HG03571 (cell line): ENCODE data around the gene RABL6.
A peak's percentile ranks its signal among the peaks of the same experiment; 100 is the strongest.
"Not testable (repeated sequence)": the region's sequence is repeated elsewhere in the genome, so short reads cannot be mapped to it uniquely, and the experiment has no call there.

ENCODE experiments used
- ATAC-seq: cut with Tn5 transposase; IDR thresholded peaks from one replicate; pipeline ENCODE4 v1.9.1; 2021; ENCODE audit not compliant: unreplicated experiment

RABL6 gene, protein sequence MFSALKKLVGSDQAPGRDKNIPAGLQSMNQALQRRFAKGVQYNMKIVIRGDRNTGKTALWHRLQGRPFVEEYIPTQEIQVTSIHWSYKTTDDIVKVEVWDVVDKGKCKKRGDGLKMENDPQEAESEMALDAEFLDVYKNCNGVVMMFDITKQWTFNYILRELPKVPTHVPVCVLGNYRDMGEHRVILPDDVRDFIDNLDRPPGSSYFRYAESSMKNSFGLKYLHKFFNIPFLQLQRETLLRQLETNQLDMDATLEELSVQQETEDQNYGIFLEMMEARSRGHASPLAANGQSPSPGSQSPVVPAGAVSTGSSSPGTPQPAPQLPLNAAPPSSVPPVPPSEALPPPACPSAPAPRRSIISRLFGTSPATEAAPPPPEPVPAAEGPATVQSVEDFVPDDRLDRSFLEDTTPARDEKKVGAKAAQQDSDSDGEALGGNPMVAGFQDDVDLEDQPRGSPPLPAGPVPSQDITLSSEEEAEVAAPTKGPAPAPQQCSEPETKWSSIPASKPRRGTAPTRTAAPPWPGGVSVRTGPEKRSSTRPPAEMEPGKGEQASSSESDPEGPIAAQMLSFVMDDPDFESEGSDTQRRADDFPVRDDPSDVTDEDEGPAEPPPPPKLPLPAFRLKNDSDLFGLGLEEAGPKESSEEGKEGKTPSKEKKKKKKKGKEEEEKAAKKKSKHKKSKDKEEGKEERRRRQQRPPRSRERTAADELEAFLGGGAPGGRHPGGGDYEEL

GRCh38 chr9:136807281-136808074 is at the start of gene RABL6:
TSS of gene RABL6 (plus strand) at chr9:136807948. CDS start at chr9:136808197, 249 bp downstream.
- ATAC-seq: peak; percentile 61

GRCh38 chr9:136759001-136759400 is 48.7 kb upstream of the RABL6 start:
- no peak for ATAC-seq

DNA sequence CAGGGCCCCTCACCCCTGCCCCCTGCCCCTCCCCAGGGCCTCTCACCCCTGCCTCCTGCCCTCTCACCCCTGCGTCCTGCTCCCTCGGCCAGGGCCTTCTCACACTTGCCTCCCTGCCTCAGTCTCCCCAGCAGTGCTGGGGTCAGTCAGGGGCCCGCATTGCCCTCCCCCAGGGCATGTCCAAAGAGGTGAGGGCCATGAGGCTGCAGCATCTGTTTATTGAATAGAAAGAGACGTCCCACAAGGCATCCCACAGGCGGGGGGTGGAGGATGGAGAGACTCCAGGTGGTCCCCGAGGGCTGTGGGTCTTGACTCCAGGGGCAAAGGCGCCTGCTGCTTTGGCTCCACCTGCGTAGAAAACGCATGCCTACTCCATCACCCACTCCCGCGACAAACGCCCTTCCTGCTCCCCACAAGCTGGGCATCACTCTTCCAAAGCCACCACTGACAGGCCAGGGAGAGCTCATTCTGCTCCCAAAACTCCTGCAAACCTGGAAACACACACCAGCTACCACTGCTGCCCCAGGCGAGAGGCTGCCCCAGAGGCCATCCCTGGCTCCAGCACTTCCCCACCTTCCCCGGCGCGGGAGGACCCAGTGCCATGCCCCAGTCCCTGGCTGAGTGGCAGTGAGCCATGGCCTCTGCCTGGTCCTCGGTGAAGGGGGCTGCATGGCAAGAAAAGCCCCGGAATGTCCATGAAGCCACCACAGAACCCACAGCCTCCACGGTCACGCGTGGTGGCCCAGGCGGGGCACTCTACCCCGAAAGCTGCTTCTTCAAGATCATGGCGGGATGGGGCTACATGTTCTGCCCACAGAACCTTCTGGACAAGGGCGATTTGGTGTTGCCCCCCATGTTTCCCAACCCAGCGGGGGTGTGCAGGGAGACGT is 48.1 kb upstream of the RABL6 start:
- ATAC-seq: no peak

DNA sequence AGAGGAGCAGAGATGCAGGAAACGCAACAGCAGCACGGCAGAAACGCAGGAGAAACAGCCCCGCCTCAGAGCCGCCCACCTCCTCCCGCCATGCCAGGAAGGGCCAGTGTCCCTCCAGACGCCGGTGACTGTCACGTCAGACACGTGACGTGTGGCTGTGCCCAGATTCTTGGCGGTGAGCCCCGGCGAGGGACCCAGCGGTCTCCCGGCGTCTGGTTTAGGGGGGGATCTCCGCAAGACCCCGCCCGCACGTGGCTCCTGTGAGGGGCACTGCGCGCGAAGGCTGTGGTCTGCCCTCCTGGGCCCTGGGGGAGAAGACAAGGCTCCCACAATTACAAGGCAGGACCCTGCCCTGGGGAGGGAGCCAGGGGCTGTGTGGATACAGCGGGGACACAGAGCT is 47.3 kb upstream of the RABL6 start:
- ATAC-seq: no peak

DNA sequence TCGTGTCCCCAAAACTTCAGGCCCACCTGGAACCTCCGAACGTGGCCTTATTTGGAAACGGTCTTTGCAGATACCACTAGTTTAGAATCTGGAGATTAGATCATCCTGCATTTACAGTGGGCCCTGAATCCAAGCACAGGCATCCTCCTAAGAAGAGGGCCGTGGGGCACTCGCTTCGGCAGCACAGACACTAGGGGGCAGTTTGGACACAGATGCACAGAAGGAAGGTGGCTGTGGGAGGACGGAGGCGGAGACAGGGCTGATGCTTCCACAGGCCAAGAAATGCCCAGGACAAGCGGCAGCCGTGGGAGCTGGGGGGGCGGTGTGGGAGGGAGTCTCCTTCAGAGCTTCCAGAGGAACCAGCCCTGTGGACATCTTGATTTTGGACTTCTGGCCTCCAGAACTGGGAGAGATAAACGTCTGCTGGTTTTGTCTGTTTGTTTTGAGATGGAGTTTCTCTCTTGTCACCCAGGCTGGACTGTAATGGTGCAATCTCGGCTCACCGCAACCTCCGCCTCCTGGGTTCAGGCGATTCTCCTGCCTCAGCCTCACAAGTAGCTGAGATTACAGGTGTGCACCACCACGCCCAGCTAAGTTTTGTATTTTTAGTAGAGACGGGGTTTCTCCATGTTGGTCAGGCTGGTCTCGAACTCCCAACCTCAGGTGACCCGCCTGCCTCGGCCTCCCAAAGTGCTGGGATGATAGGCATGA is 46.8 kb upstream of the RABL6 start:
- not testable (repeated sequence) for ATAC-seq

DNA sequence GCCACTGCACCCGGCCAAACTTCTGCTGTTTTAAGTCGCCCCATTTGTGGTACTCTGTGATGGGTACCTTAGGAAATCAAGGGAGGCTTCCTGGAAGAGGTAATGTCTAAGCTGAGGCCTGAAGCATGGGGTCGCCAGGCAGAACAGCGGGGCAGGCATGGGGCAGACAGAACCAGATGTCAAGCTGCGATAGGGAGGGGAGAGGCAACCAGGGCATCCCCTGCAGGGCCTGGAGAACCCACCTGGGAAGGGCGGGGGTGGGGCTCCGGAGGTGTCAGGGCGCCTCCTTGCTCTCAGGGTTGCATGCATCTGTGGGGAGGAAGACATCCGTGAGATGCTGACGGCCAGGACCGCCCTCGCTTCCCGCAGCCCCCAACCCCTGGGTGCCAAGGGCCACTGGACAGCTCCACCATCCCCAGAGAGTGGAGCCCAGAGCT is 46.2 kb upstream of the RABL6 start:
- no peak for ATAC-seq

DNA sequence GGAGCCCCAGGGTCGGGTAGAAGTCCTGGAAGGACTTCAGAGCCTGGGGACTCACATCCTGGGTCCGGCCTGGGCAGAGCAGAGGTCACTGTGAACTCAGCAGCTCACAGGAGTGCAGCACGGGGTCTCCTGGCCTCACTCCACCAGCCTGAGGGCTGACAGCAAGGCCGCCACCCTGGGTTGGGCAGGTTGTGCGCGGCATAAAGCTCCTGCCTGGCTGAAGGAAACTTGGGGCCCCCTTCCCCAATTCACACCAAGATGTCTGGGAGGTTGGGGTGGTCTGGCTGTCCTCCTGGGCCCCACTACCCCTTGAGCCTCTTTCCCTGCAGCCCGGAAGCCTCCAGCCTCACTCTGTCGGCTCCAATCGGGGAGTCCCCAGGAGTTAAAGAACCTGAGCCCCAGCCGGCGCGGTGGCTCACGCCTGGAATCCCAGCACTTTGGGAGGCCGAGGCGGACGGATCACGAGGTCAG is 45.5 kb upstream of the RABL6 start:
- no peak for ATAC-seq

- ATAC-seq: no peak
Measured at GRCh38 chr9:136762915-136763648, 44.7 kb upstream of the RABL6 start.

DNA sequence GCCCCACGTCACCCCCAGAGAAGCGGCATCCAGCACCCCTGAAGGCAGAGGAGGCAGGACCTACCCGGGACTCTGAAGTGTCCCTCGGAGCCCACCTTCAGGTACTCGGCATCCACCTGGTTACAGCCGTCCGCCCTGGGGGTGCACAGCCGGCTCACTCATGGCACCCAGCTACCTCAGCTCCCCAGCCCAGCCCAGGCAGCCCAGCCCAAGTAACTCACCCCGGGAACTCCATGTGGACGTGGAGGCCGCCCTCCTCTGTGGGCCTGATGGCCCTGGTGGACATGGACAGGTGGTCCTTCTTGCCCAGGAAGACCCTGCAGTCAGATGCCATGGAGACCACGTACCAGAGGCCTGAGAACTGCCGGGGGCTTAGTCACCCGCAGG is 44.1 kb upstream of the RABL6 start:
- no peak for ATAC-seq

DNA sequence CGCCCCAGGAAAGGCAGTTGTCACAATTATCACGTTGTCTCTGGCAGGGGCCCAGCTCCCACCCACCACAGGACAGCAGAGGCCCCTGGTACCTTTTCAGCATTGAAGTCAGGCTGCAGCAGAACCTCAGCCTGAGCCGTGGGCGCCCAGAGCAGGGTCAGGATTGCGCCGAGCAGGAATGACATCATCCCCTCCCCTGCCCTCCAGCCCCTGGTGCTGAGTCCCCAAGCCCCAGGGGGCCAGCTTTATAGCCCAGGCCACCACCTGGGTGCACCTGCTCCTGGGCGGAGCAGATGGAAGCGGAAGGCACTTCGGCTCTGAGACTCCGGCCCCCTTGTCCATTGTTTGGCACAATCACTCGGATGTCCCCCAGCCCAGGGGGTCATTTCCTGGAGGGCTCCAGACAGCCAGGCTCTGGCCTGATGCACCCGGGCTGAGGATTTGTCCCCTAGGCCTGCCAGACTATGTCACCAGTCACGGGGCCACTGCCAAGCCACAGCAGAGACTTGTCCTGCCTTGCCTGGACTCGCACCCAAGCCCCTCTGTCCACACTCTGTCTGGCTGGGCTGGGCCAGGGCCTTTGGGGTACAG is 43.4 kb upstream of the RABL6 start, which contains the start of gene LCN15:
Gene LCN15 (minus strand): TSS at position 218 of the 591 bp plus-strand sequence. CDS start 30 bp downstream, at position 188.
- ATAC-seq: no peak

DNA sequence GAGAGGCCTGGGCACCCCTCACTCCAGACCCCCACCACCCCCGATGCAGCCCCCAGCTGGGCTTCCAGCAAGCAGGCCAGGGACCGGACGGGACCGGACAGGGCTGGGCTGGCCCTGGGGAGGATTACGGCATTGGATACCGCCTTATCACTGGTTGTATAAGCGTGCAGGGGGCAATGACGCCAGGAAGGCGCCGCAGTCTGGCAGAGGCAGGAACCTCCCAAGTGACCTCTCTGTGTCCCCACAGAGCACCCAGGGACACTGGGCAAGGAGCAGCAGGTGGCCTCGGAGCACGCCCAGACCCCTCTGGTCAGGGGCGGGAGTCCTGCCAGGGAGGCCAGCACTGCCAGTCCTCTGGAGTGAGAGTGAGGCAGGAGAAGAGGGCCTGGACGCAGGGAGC is 42.7 kb upstream of the RABL6 start:
- ATAC-seq: no peak

DNA sequence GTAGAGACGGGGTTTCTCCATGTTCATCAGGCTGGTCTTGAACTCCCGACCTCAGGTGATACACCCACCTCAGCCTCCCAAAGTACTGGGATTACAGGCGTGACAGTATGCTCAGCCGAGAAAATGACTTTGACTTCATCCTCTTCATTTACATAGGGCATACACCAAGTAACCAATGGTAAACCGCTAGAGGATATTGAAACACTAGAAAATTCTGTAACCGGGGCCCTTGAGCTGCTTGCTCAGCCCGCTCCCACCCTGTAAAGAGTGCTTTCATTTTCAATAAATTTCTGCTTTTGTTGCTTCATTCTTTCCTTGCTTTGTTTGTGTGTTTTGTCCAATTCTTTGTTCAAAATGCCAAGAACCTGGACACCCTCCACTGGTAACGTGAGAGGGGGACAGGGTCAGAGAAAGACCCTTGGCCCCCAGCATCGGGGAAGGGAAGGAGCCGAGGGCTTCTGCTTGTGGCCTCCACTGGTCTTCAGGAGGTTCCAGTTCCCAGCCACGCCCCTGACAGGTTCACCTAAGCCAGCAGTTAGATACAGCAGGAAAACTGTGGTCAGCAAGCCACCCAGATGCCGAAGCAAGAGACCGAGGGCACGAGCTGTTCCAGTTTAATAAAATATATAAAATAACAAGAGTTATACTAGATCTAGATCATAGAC is 41.9 kb upstream of the RABL6 start:
- peak; percentile 54 for ATAC-seq

DNA sequence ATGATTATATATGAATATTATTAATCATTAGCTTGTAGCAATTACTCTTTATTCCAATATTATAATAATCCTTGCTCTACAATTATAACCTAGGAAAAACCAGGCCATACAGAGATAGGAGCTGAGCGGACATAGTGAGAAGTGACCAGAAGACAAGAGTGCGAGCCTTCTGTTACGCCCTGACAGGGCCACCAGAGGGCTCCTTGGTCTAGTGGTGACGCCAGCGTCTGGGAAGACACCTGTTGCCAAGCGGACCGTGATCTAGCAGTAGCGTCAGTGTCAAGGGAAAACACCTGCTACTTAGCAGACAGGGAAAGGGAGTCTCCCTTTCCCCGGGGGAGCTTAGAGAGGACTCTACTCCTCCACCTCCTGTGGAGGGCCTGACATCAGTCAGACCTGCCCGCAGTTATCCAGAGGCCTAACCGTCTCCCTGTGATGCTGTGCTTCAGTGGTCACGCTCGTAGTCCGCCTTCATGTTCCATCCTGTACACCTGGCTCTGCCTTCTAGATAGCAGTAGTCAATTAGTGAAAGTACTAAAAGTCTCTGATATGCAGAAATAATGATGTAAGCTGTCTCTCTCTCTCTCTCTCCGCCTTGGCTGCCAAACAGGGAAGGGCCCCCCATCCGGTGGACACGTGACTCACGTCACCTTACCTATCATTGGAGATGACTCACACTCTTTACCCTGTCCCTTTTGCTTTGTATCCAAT is 41.2 kb upstream of the RABL6 start:
- ATAC-seq: not testable (repeated sequence)

DNA sequence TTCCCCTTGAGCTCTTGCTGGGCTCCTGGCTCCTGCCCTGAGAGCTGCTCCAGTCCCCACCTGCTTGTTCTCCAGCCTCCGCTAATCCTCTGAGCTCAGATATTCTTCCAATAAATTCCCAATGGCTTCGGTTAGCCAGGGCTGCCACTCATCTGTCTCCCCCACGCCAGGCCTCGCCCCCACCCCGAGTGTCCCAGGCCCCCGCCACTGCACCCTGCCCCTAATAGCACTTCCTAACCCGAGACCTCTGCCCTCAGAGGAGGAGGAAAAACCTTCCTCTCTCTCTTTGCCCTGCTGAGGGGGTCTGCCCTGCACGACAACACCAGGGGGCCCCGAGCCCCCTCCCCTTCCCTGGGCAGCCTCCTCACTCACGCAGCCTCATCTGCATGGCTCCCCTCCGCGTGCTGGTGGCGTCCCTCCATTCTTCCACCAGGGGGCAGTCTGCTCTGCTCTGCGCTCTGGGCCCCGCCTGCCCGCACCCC is 38.0 kb upstream of the RABL6 start:
- ATAC-seq: no peak

DNA sequence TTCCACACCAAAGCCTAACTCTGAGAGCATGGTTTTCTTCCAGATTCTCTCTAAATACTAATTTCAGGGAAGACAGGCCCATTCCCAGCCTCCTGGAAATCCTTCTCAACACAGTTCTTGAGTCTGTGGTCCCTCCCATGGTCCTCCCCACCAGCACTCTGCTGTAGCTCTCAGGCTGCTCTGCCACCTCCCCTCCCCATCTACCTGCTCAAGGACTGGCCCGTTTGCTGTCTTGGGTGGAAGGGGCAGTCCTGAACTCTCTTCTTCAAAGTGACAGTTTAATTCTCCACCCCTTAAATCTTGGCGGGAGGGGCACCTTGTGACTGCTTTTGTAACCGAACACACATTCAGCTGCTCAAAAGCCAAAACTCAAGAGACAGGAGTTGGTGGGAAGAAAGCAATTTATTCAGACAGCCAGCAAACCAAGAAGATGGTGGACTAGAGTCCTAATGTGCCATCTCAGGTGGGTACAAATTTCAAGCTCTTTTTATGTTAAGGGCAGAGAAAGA is 35.8 kb upstream of the RABL6 start:
- ATAC-seq: no peak

GRCh38 chr9:136773386-136774044 is 34.2 kb upstream of the RABL6 start:
- no peak for ATAC-seq
